Right lobe of liver (tissue), 4 donors: ENCODE data around the gene THAP4.

ENCODE experiments used
- POLR2A ChIP-seq: fragments of 450-650 bp; IDR thresholded peaks from one replicate; pipeline ENCODE4 v1.6.1; 2017; ENCODE audit warnings: antibody characterized with exemption, mild to moderate bottlenecking
- TF ChIP-seq, protein P1 (sequence below), 4 donors: fragments of 200-600 bp in 3 of 4; fragments of 450-650 bp in 1 of 4; IDR thresholded peaks; one replicate each; pipeline versions ENCODE4 v1.5.1 to v1.8.0; 2016 to 2022; ENCODE audit warnings: antibody characterized with exemption in 4 of 4, mild to moderate bottlenecking in 2 of 4
- donor health status: DM: no; HTN: no; CAD: no.
- donor health status: DM: no; HTN: no; CAD: no.
- donor health status: DM: no; HTN: yes; CAD: no.

DNA sequence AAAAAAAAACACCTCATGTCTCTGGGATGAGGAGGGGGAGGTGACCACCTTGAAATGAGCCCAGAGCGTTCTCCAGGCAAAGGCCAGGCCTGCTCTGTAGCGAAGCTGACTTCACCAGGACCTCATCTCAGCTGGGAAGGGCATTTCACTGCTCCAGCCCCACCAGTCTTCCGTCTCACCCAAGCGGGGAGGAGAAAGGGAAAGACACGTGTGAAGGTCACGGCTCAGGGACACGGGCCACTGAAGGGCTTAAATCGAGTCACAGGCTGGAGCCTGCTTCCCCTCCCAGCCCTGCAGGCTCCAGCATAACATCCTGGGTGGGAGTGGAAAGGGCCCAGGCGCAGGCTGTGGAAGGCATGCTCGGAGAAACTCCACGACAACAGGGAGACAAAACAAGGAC is 18.1 kb downstream of the THAP4 start:
- TF ChIP-seq, protein P1, sequence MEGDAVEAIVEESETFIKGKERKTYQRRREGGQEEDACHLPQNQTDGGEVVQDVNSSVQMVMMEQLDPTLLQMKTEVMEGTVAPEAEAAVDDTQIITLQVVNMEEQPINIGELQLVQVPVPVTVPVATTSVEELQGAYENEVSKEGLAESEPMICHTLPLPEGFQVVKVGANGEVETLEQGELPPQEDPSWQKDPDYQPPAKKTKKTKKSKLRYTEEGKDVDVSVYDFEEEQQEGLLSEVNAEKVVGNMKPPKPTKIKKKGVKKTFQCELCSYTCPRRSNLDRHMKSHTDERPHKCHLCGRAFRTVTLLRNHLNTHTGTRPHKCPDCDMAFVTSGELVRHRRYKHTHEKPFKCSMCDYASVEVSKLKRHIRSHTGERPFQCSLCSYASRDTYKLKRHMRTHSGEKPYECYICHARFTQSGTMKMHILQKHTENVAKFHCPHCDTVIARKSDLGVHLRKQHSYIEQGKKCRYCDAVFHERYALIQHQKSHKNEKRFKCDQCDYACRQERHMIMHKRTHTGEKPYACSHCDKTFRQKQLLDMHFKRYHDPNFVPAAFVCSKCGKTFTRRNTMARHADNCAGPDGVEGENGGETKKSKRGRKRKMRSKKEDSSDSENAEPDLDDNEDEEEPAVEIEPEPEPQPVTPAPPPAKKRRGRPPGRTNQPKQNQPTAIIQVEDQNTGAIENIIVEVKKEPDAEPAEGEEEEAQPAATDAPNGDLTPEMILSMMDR (IDR thresholded peaks at IDR 0.05) = no peak
- TF ChIP-seq POLR2A = no peak
